GM12878 (cell line): Measurements from ENCODE around the gene PLPP3. TPM values are rescaled to one million over a fixed set of nuclear protein-coding genes. Genes with fewer than 3 reads are reported as not detected.

Experiments used
- ATAC-seq: fragments of 200-7000 bp; cut with Tn5 transposase; 3 replicates; pipeline ENCODE4 v1.9.1; 2020; ENCODE audit warnings: mild to moderate bottlenecking, moderate library complexity
- BruUV-seq: library from RNA; stranded (reverse); fragments of 400-500 nt; replicated peaks from 2 replicates; lab custom pipeline; 2021; lab: Mats Ljungman, UMichigan
- CTCF ChIA-PET: fragments of 300-600 bp; sonication (Branson Sonifier 250); formaldehyde crosslinking; extraction: SDS; loops from one replicate; lab custom pipeline; 2021; ENCODE audit warnings: inconsistent platforms; lab: Yijun Ruan, JAX
- POLR2A ChIA-PET: fragments of 350-600 bp; formaldehyde crosslinking; extraction: SDS; loops from one replicate; lab custom pipeline; 2021; ENCODE audit warnings: inconsistent platforms; lab: Charles Lee
- RAD21 ChIA-PET: fragments of 300-600 bp; sonication (Branson Sonifier 250); formaldehyde crosslinking; loops from one replicate; lab custom pipeline; 2023; ENCODE audit warnings: antibody characterized with exemption; ENCODE audit not compliant: unreplicated experiment; lab: Charles Lee
- SMC1A ChIA-PET: fragments of 300-600 bp; sonication (Branson Sonifier 250); formaldehyde crosslinking; loops from one replicate; lab custom pipeline; 2023; ENCODE audit not compliant: unreplicated experiment, uncharacterized antibody; lab: Charles Lee
- DNase-seq: peaks from one replicate; pipeline ENCODE4 v3.0.0-alpha.2; 2011; ENCODE audit warnings: low read depth, low spot score
- FAIRE-seq: peaks from 3 replicates; lab custom pipeline; 2011; peaks lifted over from hg19 to GRCh38; lab: Jason Lieb, UNC
- H2AFZ ChIP-seq: 2 replicates; pipeline ENCODE4 v1.6.0; 2011; ENCODE audit warnings: low read depth, low read length, control low read depth; ENCODE audit not compliant: control insufficient read depth
- H3K27ac ChIP-seq: 2 replicates; pipeline ENCODE4 v1.5.1; 2011; ENCODE audit warnings: control low read depth; ENCODE audit not compliant: control insufficient read depth, insufficient read depth
- H3K27me3 ChIP-seq, 2 experiments: replicated peaks in 1 of 2; 2 replicates each; pipeline versions ENCODE4 v1.6.0 to v1.6.1; 2011; ENCODE audit warnings: low read length in 1 of 2; ENCODE audit not compliant: control insufficient read depth in 2 of 2, insufficient read depth in 2 of 2
- H3K36me3 ChIP-seq, 2 experiments: 2 replicates each; pipeline ENCODE4 v1.5.1; 2011; ENCODE audit warnings: low read length in 1 of 2; ENCODE audit not compliant: control insufficient read depth in 2 of 2, insufficient read depth in 2 of 2
- H3K4me1 ChIP-seq: 2 replicates; pipeline ENCODE4 v1.6.1; 2011; ENCODE audit warnings: mild to moderate bottlenecking, low read length, moderate library complexity, mixed read lengths; ENCODE audit not compliant: control insufficient read depth, insufficient read depth
- H3K4me2 ChIP-seq: 2 replicates; pipeline ENCODE4 v1.6.0; 2011; ENCODE audit warnings: control low read depth; ENCODE audit not compliant: control insufficient read depth, insufficient read depth
- H3K4me3 ChIP-seq: fragments of 200-600 bp; sonication (generic); 2 replicates; pipeline ENCODE4 v1.5.1; 2016
- H3K79me2 ChIP-seq: 2 replicates; pipeline ENCODE4 v1.6.0; 2011; ENCODE audit warnings: low read length; ENCODE audit not compliant: control insufficient read depth, insufficient read depth
- H3K9ac ChIP-seq: 2 replicates; pipeline ENCODE4 v1.8.0; 2011; ENCODE audit warnings: low read length, control low read depth, mixed read lengths; ENCODE audit not compliant: control insufficient read depth, insufficient read depth
- H3K9me3 ChIP-seq: replicated peaks from 3 replicates; pipeline ENCODE4 v1.5.1; 2011; ENCODE audit warnings: mild to moderate bottlenecking, low read length; ENCODE audit not compliant: control insufficient read depth, insufficient read depth
- H4K20me1 ChIP-seq: 2 replicates; pipeline ENCODE4 v1.6.0; 2011; ENCODE audit not compliant: control insufficient read depth, insufficient read depth
- ASH2L ChIP-seq: fragments of 300-600, 200-600 bp; sonication (generic); IDR thresholded peaks from 2 replicates; pipeline ENCODE4 v1.6.1; 2017; ENCODE audit warnings: low read depth, mild to moderate bottlenecking, borderline replicate concordance
- BACH1 ChIP-seq: fragments of 450-650 bp; IDR thresholded peaks from 2 replicates; pipeline ENCODE4 v1.6.1; 2017; ENCODE audit warnings: mild to moderate bottlenecking, borderline replicate concordance
- E2F8 ChIP-seq: fragments of 450-650 bp; IDR thresholded peaks from 2 replicates; pipeline ENCODE4 v1.6.1; 2018; ENCODE audit warnings: mild to moderate bottlenecking, low read depth, moderate library complexity; ENCODE audit not compliant: partially characterized antibody
- IKZF1 ChIP-seq: fragments of 450-650 bp; conservative IDR thresholded peaks from 2 replicates; pipeline ENCODE4 v1.6.1; 2017; ENCODE audit warnings: antibody characterized with exemption, mild to moderate bottlenecking
- RAD21 ChIP-seq: IDR thresholded peaks from 2 replicates; pipeline ENCODE4 v1.6.1; 2011; ENCODE audit warnings: mild to moderate bottlenecking, low read depth, low read length, moderate library complexity; ENCODE audit not compliant: insufficient read depth
- RCOR1 ChIP-seq: conservative IDR thresholded peaks from 2 replicates; pipeline ENCODE4 v1.6.1; 2012; ENCODE audit warnings: low read depth, low read length, improper control_type of control experiment
- ZNF592 ChIP-seq: fragments of 450-650 bp; IDR thresholded peaks from 2 replicates; pipeline ENCODE4 v1.6.1; 2017; ENCODE audit warnings: mild to moderate bottlenecking, moderate library complexity
- WGBS: methylation state at CpG from one replicate; pipeline ENCODE4 v1.1.6; 2016; ENCODE audit warnings: low lambda C conversion rate; ENCODE audit not compliant: insufficient replicate concordance, insufficient coverage; ENCODE audit errors: missing lambda C conversion rate; 5-methylcytosine and 5-hydroxymethylcytosine counted together
- in situ Hi-C: fragments of 300-500 bp; cut with MboI; formaldehyde crosslinking; loops from 9 replicates; pipeline ENCODE4 v1.14.3; 2018; ENCODE audit warnings: mixed read lengths
- intact Hi-C: fragments of 100-400 bp; cut with micrococcal nuclease; formaldehyde crosslinking; loops from one replicate; pipeline ENCODE4 v1.14.2; 2022; ENCODE audit not compliant: unreplicated experiment
- polyA plus RNA-seq, 11 experiments: library from polyadenylated mRNA; depleted of rRNA in 4 of 11; unstranded in 6 of 11; stranded (reverse) in 5 of 11; fragments of >200 nt; fragmentation: Nextera tagmentation in 4 of 11; fragmentation: Illumina TruSeq in 1 of 11; extraction: Ambion mirVana in 4 of 11; extraction: Trizol in 1 of 11; gene quantifications; 1 replicate in 1 of 11; 2 replicates in 10 of 11; pipeline versions ENCODE4 v1.2.1 to v1.2.3, GENCODE V29; 2011 to 2016; ENCODE audit warnings: inconsistent platforms in 2 of 11, missing spikeins in 2 of 11, low read depth in 1 of 11
- total RNA-seq, 4 experiments: library from RNA; depleted of rRNA in 3 of 4; stranded (reverse); fragments of >200 nt in 3 of 4; fragmentation: Illumina TruSeq in 1 of 4; extraction: Trizol in 1 of 4; gene quantifications; 2 replicates each; pipeline versions ENCODE4 v1.2.1 to v1.2.3, GENCODE V29; 2013 to 2021
- TF ChIP-seq, protein P1 (sequence below): fragments of 150-350 bp; IDR thresholded peaks from 2 replicates; pipeline ENCODE4 v1.6.1; 2014; ENCODE audit warnings: mild to moderate bottlenecking, low read depth, low read length
- TF ChIP-seq, protein P2 (sequence below): IDR thresholded peaks from 2 replicates; pipeline ENCODE4 v1.6.1; 2011; ENCODE audit warnings: borderline replicate concordance, low read depth, mild to moderate bottlenecking, moderate library complexity, mixed read lengths, low read length; ENCODE audit not compliant: insufficient read depth; ENCODE audit errors: extremely low read length
- TF ChIP-seq, protein P3 (sequence below): fragments of 450-650 bp; formaldehyde crosslinking; IDR thresholded peaks from 2 replicates; pipeline ENCODE4 v1.4.0; 2022; ENCODE audit warnings: mild to moderate bottlenecking, moderate library complexity

PLPP3 gene
- total and polyA plus RNA-seq, 10 of the 15 experiments (the other 5 are each of a cell fraction or from before 2014, with no cell fraction given), result 6.4 to 26.8 (median 9.5) TPM

- Histone ChIP-seq H3K36me3 (no peaks in the 10 kb centered on the region), H3K27me3 (no peaks in the 10 kb centered on the region), H3K9ac (no peak overlapping the region), H3K4me2 (no peak overlapping the region), H3K9me3 (no peaks in the 10 kb centered on the region), H3K4me1 (no peaks in the 10 kb centered on the region), H2AFZ (no peak overlapping the region), H3K27ac (no peak overlapping the region), H4K20me1 (no peaks in the 10 kb centered on the region), H3K4me3 (no peak overlapping the region), H3K79me2 (no peaks in the 10 kb centered on the region)
- ChIA-PET RAD21 (interaction anchor here (0.7 to 2.7 kb wide), 6 partner anchors 9 to 122 kb away, joined by 3 to 14 read pairs (median 4); no protein-coding TSS in a partner anchor), SMC1A (interaction anchor here (0.7 to 3.3 kb wide), 10 partner anchors 9 to 554 kb away, joined by 3 to 19 read pairs (median 4); no protein-coding TSS in a partner anchor), POLR2A (interaction anchor here (1.0 to 1.1 kb wide), 3 partner anchors 9 to 101 kb away, joined by 4 to 5 read pairs (median 5); no protein-coding TSS in a partner anchor), CTCF (interaction anchor here (0.6 to 3.0 kb wide), 2 partner anchors 9 to 127 kb away, joined by 3 to 10 read pairs; no protein-coding TSS in a partner anchor)
- in situ Hi-C loops (no loop called here), intact Hi-C loops (no loop called here)
- FAIRE-seq, result no peak
- BruUV-seq, result no TSS peak
- WGBS, result 0% methylated on average over 3 of the region's 3 CpGs
- ATAC-seq, result no peak
- no peak for DNase-seq
- TF ChIP-seq RAD21 (no peak), IKZF1 (no peak), BACH1 (no peak), ZNF592 (no peak), E2F8 (no peak), ASH2L (no peak), RCOR1 (no peak)
- TF ChIP-seq, protein P1, sequence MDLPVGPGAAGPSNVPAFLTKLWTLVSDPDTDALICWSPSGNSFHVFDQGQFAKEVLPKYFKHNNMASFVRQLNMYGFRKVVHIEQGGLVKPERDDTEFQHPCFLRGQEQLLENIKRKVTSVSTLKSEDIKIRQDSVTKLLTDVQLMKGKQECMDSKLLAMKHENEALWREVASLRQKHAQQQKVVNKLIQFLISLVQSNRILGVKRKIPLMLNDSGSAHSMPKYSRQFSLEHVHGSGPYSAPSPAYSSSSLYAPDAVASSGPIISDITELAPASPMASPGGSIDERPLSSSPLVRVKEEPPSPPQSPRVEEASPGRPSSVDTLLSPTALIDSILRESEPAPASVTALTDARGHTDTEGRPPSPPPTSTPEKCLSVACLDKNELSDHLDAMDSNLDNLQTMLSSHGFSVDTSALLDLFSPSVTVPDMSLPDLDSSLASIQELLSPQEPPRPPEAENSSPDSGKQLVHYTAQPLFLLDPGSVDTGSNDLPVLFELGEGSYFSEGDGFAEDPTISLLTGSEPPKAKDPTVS, result no peak
- TF ChIP-seq, protein P2, sequence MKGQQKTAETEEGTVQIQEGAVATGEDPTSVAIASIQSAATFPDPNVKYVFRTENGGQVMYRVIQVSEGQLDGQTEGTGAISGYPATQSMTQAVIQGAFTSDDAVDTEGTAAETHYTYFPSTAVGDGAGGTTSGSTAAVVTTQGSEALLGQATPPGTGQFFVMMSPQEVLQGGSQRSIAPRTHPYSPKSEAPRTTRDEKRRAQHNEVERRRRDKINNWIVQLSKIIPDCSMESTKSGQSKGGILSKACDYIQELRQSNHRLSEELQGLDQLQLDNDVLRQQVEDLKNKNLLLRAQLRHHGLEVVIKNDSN, result no peak
- TF ChIP-seq, protein P3, sequence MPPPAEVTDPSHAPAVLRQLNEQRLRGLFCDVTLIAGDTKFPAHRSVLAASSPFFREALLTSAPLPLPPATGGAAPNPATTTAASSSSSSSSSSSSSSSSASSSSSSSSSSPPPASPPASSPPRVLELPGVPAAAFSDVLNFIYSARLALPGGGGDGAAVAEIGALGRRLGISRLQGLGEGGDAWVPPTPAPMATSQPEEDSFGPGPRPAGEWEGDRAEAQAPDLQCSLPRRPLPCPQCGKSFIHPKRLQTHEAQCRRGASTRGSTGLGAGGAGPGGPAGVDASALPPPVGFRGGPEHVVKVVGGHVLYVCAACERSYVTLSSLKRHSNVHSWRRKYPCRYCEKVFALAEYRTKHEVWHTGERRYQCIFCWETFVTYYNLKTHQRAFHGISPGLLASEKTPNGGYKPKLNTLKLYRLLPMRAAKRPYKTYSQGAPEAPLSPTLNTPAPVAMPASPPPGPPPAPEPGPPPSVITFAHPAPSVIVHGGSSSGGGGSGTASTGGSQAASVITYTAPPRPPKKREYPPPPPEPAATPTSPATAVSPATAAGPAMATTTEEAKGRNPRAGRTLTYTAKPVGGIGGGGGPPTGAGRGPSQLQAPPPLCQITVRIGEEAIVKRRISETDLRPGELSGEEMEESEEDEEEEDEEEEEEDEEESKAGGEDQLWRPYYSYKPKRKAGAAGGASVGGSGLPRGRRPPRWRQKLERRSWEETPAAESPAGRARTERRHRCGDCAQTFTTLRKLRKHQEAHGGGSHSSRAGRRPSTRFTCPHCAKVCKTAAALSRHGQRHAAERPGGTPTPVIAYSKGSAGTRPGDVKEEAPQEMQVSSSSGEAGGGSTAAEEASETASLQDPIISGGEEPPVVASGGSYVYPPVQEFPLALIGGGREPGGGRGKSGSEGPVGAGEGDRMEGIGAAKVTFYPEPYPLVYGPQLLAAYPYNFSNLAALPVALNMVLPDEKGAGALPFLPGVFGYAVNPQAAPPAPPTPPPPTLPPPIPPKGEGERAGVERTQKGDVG (CRISPR knock-in tag), result no peak
Measured at GRCh38 chr1:56462209-56462608, 117.2 kb downstream of the PLPP3 start.
